IMR-90 (cell line): ENCODE data around the gene FMO2. TPM values are rescaled to one million over a fixed set of nuclear protein-coding genes. Genes with fewer than 3 reads are reported as not detected.

Source experiments
- ATAC-seq: fragments of 200-7000 bp; cut with Tn5 transposase; 2 replicates; pipeline ENCODE4 v1.9.1; 2020; ENCODE audit warnings: low read depth, mild to moderate bottlenecking, moderate library complexity
- Bru-seq: library from RNA; stranded (reverse); fragments of 400-500 nt; gene quantifications from one replicate; lab custom pipeline; 2021; lab: Mats Ljungman, UMichigan
- BruChase-seq, 2 experiments: library from RNA; stranded (reverse); fragments of 400-500 nt; gene quantifications; one replicate each; lab custom pipeline; 2021; lab: Mats Ljungman, UMichigan
- BruUV-seq: library from RNA; stranded (reverse); fragments of 400-500 nt; replicated peaks from 2 replicates; lab custom pipeline; 2021; lab: Mats Ljungman, UMichigan
- CTCF ChIA-PET: fragments of 300-600 bp; formaldehyde crosslinking; extraction: SDS; loops from one replicate; lab custom pipeline; 2021; ENCODE audit warnings: antibody characterized with exemption; lab: Yijun Ruan, JAX
- POLR2A ChIA-PET: fragments of 300-600 bp; sonication (Branson Sonifier 250); formaldehyde crosslinking; loops from one replicate; lab custom pipeline; 2022; ENCODE audit warnings: antibody characterized with exemption; ENCODE audit not compliant: unreplicated experiment; lab: Charles Lee
- DNase-seq: peaks from one replicate; pipeline ENCODE4 v3.0.0; 2013
- H2AFZ ChIP-seq: replicated peaks from 2 replicates; pipeline ENCODE3; 2013; ENCODE audit warnings: low read length, mild to moderate bottlenecking; ENCODE audit not compliant: poor library complexity
- H2AK5ac ChIP-seq: 2 replicates; pipeline ENCODE4 v1.6.1; 2013; ENCODE audit warnings: low read depth, low read length, inconsistent platforms
- H2AK9ac ChIP-seq: replicated peaks from 2 replicates; pipeline ENCODE3; 2013; ENCODE audit warnings: mild to moderate bottlenecking, low read depth, low read length, moderate library complexity; ENCODE audit not compliant: poor library complexity
- H2BK120ac ChIP-seq: 2 replicates; pipeline ENCODE4 v1.6.1; 2013; ENCODE audit warnings: low read depth, low read length, inconsistent platforms
- H2BK15ac ChIP-seq: 3 replicates; pipeline ENCODE4 v1.6.1; 2013; ENCODE audit warnings: low read depth, low read length, inconsistent platforms
- H2BK20ac ChIP-seq: 2 replicates; pipeline ENCODE4 v1.6.1; 2013; ENCODE audit warnings: low read depth, mild to moderate bottlenecking, inconsistent platforms, low read length, moderate library complexity
- H2BK5ac ChIP-seq: 2 replicates; pipeline ENCODE4 v1.6.1; 2013; ENCODE audit warnings: mild to moderate bottlenecking, low read depth, low read length, inconsistent platforms; ENCODE audit not compliant: poor library complexity, severe bottlenecking
- H3K14ac ChIP-seq: replicated peaks from 2 replicates; pipeline ENCODE4 v1.6.1; 2013; ENCODE audit warnings: low read depth, low read length, inconsistent platforms
- H3K18ac ChIP-seq: 2 replicates; pipeline ENCODE4 v1.6.1; 2013; ENCODE audit warnings: low read depth, low read length, control low read depth
- H3K23ac ChIP-seq: 2 replicates; pipeline ENCODE4 v1.6.1; 2013; ENCODE audit warnings: low read depth, low read length, inconsistent platforms
- H3K27ac ChIP-seq: 2 replicates; pipeline ENCODE4 v1.5.1; 2013; ENCODE audit warnings: mild to moderate bottlenecking, control low read depth, low read length; ENCODE audit not compliant: insufficient read depth
- H3K27me3 ChIP-seq: 2 replicates; pipeline ENCODE4 v1.6.1; 2013; ENCODE audit warnings: low read length; ENCODE audit not compliant: control insufficient read depth, insufficient read depth
- H3K36me3 ChIP-seq: 2 replicates; pipeline ENCODE4 v1.6.1; 2013; ENCODE audit warnings: low read length, mixed read lengths; ENCODE audit not compliant: control insufficient read depth, insufficient read depth
- H3K4ac ChIP-seq: 2 replicates; pipeline ENCODE4 v1.6.1; 2013; ENCODE audit warnings: low read depth, low read length, inconsistent platforms
- H3K4me1 ChIP-seq: 2 replicates; pipeline ENCODE4 v1.6.1; 2013; ENCODE audit warnings: low read length, mixed read lengths; ENCODE audit not compliant: control insufficient read depth, insufficient read depth
- H3K4me2 ChIP-seq: 2 replicates; pipeline ENCODE4 v1.6.1; 2013; ENCODE audit warnings: low read depth, mild to moderate bottlenecking, control low read depth, low read length, moderate library complexity
- H3K4me3 ChIP-seq: 2 replicates; pipeline ENCODE4 v1.5.1; 2013; ENCODE audit warnings: low read depth, mild to moderate bottlenecking, control low read depth, low read length, moderate library complexity; ENCODE audit not compliant: insufficient read depth
- H3K56ac ChIP-seq: 2 replicates; pipeline ENCODE4 v1.6.1; 2013; ENCODE audit warnings: low read length, inconsistent platforms; ENCODE audit not compliant: insufficient read depth; ENCODE audit errors: extremely low read depth
- H3K79me1 ChIP-seq, 2 experiments: 2 replicates each; pipeline ENCODE4 v1.6.1; 2013; ENCODE audit warnings: low read length in 2 of 2, inconsistent platforms in 1 of 2, low read depth in 1 of 2
- H3K9ac ChIP-seq: 2 replicates; pipeline ENCODE4 v1.6.1; 2013; ENCODE audit warnings: low read depth, low read length, control low read depth
- H3K9me1 ChIP-seq: 2 replicates; pipeline ENCODE4 v1.6.1; 2013; ENCODE audit warnings: low read length, inconsistent platforms; ENCODE audit not compliant: insufficient read depth
- H3K9me3 ChIP-seq: 2 replicates; pipeline ENCODE4 v1.6.1; 2013; ENCODE audit warnings: low read length; ENCODE audit not compliant: control insufficient read depth, insufficient read depth
- H4K20me1 ChIP-seq: 2 replicates; pipeline ENCODE4 v1.6.1; 2013; ENCODE audit warnings: low read length, inconsistent platforms; ENCODE audit not compliant: insufficient read depth
- H4K5ac ChIP-seq: 2 replicates; pipeline ENCODE4 v1.6.1; 2013; ENCODE audit warnings: mild to moderate bottlenecking, low read depth, low read length, control low read depth
- H4K8ac ChIP-seq, 2 experiments: 2 replicates each; pipeline ENCODE4 v1.6.1; 2013; ENCODE audit warnings: low read depth in 2 of 2, low read length in 2 of 2, control low read depth in 1 of 2, inconsistent platforms in 1 of 2
- H4K91ac ChIP-seq: 2 replicates; pipeline ENCODE4 v1.6.1; 2013; ENCODE audit warnings: low read depth, low read length, inconsistent platforms; ENCODE audit not compliant: insufficient read depth
- RCOR1 ChIP-seq: IDR thresholded peaks from 2 replicates; pipeline ENCODE4 v1.6.1; 2012; ENCODE audit warnings: mild to moderate bottlenecking, low read length, improper control_type of control experiment; ENCODE audit not compliant: insufficient replicate concordance
- RFX5 ChIP-seq: IDR thresholded peaks from 2 replicates; pipeline ENCODE4 v1.8.0; 2012; ENCODE audit warnings: low read depth, mild to moderate bottlenecking, low read length, moderate library complexity
- WGBS, 2 experiments: methylation state at CpG; one replicate each; pipeline versions ENCODE4 v1.1.5 to v1.1.7; 2013; ENCODE audit warnings: missing lambda C conversion rate in 2 of 2; ENCODE audit not compliant: insufficient read length in 1 of 2; ENCODE audit errors: extremely low coverage in 2 of 2; 5-methylcytosine and 5-hydroxymethylcytosine counted together
- dilution Hi-C: fragments of 300-500 bp; cut with HindIII; formaldehyde crosslinking; loops from one replicate; pipeline ENCODE4 v1.14.3; 2018; ENCODE audit warnings: low sequenced_read_pairs; ENCODE audit not compliant: unreplicated experiment
- in situ Hi-C: fragments of 300-500 bp; cut with MboI; formaldehyde crosslinking; loops from 3 replicates; pipeline ENCODE4 v1.14.3; 2019; ENCODE audit warnings: low sequenced_read_pairs, inconsistent platforms, mixed read lengths
- intact Hi-C: fragments of 100-400 bp; cut with micrococcal nuclease; formaldehyde crosslinking; loops from 2 replicates; pipeline ENCODE4 v1.10.0; 2022
- long read RNA-seq: library from polyadenylated mRNA; unstranded; transcript quantifications from one replicate; pipeline ENCODE4 v2.0.0, GENCODE V29; 2021; ENCODE audit not compliant: unreplicated experiment
- polyA plus RNA-seq, 3 experiments: library from polyadenylated mRNA; depleted of rRNA; stranded (reverse); fragments of >200 nt; gene quantifications; 2 replicates each; pipeline ENCODE4 v1.2.3, GENCODE V29; 2012; ENCODE audit warnings: low replicate concordance in 1 of 3
- total RNA-seq: library from RNA; depleted of rRNA; stranded (reverse); fragments of >200 nt; gene quantifications from 2 replicates; pipeline ENCODE4 v1.2.3, GENCODE V29; 2012; rRNA removed

The FMO2 gene, protein sequence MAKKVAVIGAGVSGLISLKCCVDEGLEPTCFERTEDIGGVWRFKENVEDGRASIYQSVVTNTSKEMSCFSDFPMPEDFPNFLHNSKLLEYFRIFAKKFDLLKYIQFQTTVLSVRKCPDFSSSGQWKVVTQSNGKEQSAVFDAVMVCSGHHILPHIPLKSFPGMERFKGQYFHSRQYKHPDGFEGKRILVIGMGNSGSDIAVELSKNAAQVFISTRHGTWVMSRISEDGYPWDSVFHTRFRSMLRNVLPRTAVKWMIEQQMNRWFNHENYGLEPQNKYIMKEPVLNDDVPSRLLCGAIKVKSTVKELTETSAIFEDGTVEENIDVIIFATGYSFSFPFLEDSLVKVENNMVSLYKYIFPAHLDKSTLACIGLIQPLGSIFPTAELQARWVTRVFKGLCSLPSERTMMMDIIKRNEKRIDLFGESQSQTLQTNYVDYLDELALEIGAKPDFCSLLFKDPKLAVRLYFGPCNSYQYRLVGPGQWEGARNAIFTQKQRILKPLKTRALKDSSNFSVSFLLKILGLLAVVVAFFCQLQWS
- under 0.01 TPM in 2 replicates for total RNA-seq
- 0.05 TPM in 1 of 2 replicates, not detected in the other for polyA plus RNA-seq (2012; rRNA removed)
- 0.01 TPM in 1 of 2 replicates, not detected in the other for polyA plus RNA-seq (2012; cell fraction: cytosol; rRNA removed)
- 0.56 TPM in 1 of 2 replicates, not detected in the other for polyA plus RNA-seq (2012; cell fraction: nucleus; rRNA removed; ENCODE audit: low replicate concordance)
- Bru-seq, nascent RNA: percentile 47 among the genes with signal in this experiment
- BruChase-seq, experiment 1, labeled RNA remaining after a 6-hour chase: percentile 51 among the genes with signal in this experiment
- BruChase-seq, experiment 2, labeled RNA remaining after a 2-hour chase: percentile 43 among the genes with signal in this experiment
- long read RNA-seq, partial matches to known transcripts: 4 of 17 reads
- long read RNA-seq, other reads (novel, unspliced or antisense): 9 of 17 reads

DNA sequence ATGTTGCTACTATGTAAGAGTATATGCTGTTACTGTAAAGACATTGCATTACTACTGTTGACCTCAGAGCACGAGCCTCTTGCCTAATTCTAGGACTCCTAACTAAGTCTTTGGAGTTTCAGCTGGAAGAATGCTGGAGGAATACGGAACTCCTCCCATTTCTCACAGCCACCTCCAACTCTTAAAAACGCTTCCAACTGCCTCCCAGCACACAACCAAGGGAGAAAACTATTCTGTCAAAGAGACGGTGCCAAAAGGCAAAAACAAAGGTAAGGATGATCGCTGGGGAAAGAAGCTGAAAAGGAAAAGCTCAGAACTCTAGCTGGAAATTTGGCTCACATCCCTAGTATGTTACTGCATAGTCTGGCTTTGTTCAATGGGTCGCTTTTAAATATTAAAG lies at the start of gene FMO2:
TSS of gene FMO2 (plus strand) at position 210 of the 400 bp plus-strand sequence. CDS start 414 bp downstream, outside the sequence.
- no peaks in the 10 kb centered on the region for H3K36me3 ChIP-seq
- H4K8ac ChIP-seq: no peak within 1 kb of the TSS
- peak; percentile 41 for ATAC-seq
- peak within 1 kb of the TSS; percentile 84 for H3K18ac ChIP-seq
- H3K9ac ChIP-seq: peak within 1 kb of the TSS; percentile 57; the same call in 1 of the 2 replicates
- peak within 1 kb of the TSS; percentile 54; the same call in 1 of the 2 replicates for H3K27ac ChIP-seq
- intact Hi-C loops: no loop called here
- H3K4me3 ChIP-seq: 0 out of 2 replicates have a peak within 1 kb of the TSS, but pooled peaks have one; percentile 18
- H2AK9ac ChIP-seq: no peak within 1 kb of the TSS
- H2BK20ac ChIP-seq: peak within 1 kb of the TSS; percentile 18; the same call in 1 of the 2 replicates
- H2AK5ac ChIP-seq: no peak within 1 kb of the TSS
- DNase-seq: no peak
- no peak within 1 kb of the TSS for H3K23ac ChIP-seq
- no peak within 1 kb of the TSS; the same call in 1 of the 2 replicates for H2BK120ac ChIP-seq
- dilution Hi-C loops: no loop called here
- no peak within 1 kb of the TSS for H2BK15ac ChIP-seq
- TF ChIP-seq RFX5: no peak
- no peak for TF ChIP-seq RCOR1
- H3K9me3 ChIP-seq: no peaks in the 10 kb centered on the region
- ChIA-PET POLR2A (interaction anchor here (0.6 kb wide), 1 partner anchor 83 kb away, joined by 5 read pairs; no protein-coding TSS in a partner anchor), CTCF (interaction anchor here (0.6 to 1.2 kb wide), 3 partner anchors 33 to 104 kb away, joined by 3 to 4 read pairs (median 3); no protein-coding TSS in a partner anchor)
- H3K4me1 ChIP-seq: peaks cover 2% of the 10 kb centered on the region; the same call in 1 of the 2 replicates
- H2BK5ac ChIP-seq: no peak within 1 kb of the TSS
- H3K4me2 ChIP-seq: peak within 1 kb of the TSS; percentile 89
- H3K56ac ChIP-seq: no peak within 1 kb of the TSS
- H2AFZ ChIP-seq: peak within 1 kb of the TSS; percentile 80
- no peaks in the 10 kb centered on the region for H4K20me1 ChIP-seq
- peak within 1 kb of the TSS; percentile 38; the same call in 1 of the 2 replicates for H4K91ac ChIP-seq
- H3K27me3 ChIP-seq: no peaks in the 10 kb centered on the region
- no CpG with 5 or more reads among the region's 6 CpGs for WGBS, 2 experiments
- peak within 1 kb of the TSS; percentile 25 for H3K4ac ChIP-seq
- H3K9me1 ChIP-seq: no peaks in the 10 kb centered on the region
- no peaks in the 10 kb centered on the region for H3K79me1 ChIP-seq
- no TSS peak for BruUV-seq
- no peak within 1 kb of the TSS for H3K14ac ChIP-seq
- in situ Hi-C loops: loop anchor here (10.0 kb wide), 1 partner anchor 100 kb away; no protein-coding TSS in a partner anchor
- H4K5ac ChIP-seq: peak within 1 kb of the TSS; percentile 93
